Activated CD4-positive, alpha-beta memory T cell treated with anti-CD3 and anti-CD28 coated beads, Interleukin-2, amount 10 ng/mL, durations not matched to agents 7 days and 5 days (primary cell): ENCODE measurements around the gene SBNO1. TPM values are rescaled to one million over a fixed set of nuclear protein-coding genes. Genes with fewer than 3 reads are reported as not detected.
"Not testable (repeated sequence)": the region's sequence is repeated elsewhere in the genome, so short reads cannot be mapped to it uniquely, and the experiment has no call there.

Experiments
- CTCF ChIA-PET: fragments of 350-600 bp; sonication (Branson Sonifier 250); formaldehyde crosslinking; loops from one replicate; lab custom pipeline; 2021; ENCODE audit warnings: antibody characterized with exemption, inconsistent platforms; lab: Charles Lee
- POLR2A ChIA-PET: fragments of 350-600 bp; sonication (Branson Sonifier 250); formaldehyde crosslinking; loops from one replicate; lab custom pipeline; 2021; ENCODE audit warnings: antibody characterized with exemption; lab: Charles Lee
- DNase-seq: peaks from one replicate; pipeline ENCODE4 v3.0.0-alpha.2; 2020
- H3K27ac Mint-ChIP-seq: one replicate; pipeline ENCODE4 v1.8.0; 2021; ENCODE audit warnings: mild to moderate bottlenecking, mixed read lengths
- H3K27me3 Mint-ChIP-seq: one replicate; pipeline ENCODE4 v1.8.0; 2021; ENCODE audit warnings: mixed read lengths
- H3K36me3 Mint-ChIP-seq: one replicate; pipeline ENCODE4 v1.8.0; 2021; ENCODE audit warnings: low read depth, mixed read lengths
- H3K4me1 Mint-ChIP-seq: one replicate; pipeline ENCODE4 v1.8.0; 2021; ENCODE audit warnings: mixed read lengths
- H3K4me3 Mint-ChIP-seq: one replicate; pipeline ENCODE4 v1.8.0; 2021; ENCODE audit warnings: mild to moderate bottlenecking, mixed read lengths
- H3K9me3 Mint-ChIP-seq: one replicate; pipeline ENCODE4 v1.8.0; 2021; ENCODE audit warnings: mixed read lengths
- total RNA-seq, 2 experiments: library from RNA; stranded (reverse); gene quantifications; one replicate each; pipeline ENCODE4 v1.2.3, GENCODE V29; 2021

SBNO1 gene
- total RNA-seq, 2 experiments from 2014 or later: 40.1 to 40.2 TPM

DNA sequence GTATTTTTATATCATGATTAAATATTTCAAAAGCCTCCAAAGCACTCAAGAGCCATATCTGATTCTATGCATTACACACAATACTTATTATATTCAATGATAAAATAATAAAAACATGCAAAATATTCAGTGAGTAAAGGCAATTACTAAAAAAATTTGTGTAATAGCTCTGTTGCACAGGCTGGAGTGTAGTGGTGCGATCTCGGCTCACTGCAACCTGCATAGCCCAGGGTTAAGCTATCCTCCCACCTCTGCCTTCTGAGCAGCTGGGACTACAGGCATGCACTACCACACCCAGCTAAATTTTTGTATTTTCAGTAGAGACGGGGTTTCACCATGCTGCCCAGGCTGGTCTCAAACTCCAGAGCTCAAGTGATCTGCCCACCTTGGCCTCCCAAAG lies 45.4 kb downstream of the SBNO1 start:
- ChIA-PET POLR2A (interaction anchor here (1.3 kb wide), 1 partner anchor 71 kb away, joined by 3 read pairs; no protein-coding TSS in a partner anchor), CTCF (interaction anchor here (1.3 kb wide), 1 partner anchor 262 kb away, joined by 5 read pairs; no protein-coding TSS in a partner anchor)
- no peak overlapping the region for H3K27ac Mint-ChIP-seq
- H3K4me3 Mint-ChIP-seq: no peak overlapping the region
- no peak for DNase-seq
- no peaks in the 10 kb centered on the region for H3K4me1 Mint-ChIP-seq
- no peaks in the 10 kb centered on the region for H3K9me3 Mint-ChIP-seq
- no peaks in the 10 kb centered on the region for H3K27me3 Mint-ChIP-seq
- peaks cover 64% of the 10 kb centered on the region for H3K36me3 Mint-ChIP-seq

DNA sequence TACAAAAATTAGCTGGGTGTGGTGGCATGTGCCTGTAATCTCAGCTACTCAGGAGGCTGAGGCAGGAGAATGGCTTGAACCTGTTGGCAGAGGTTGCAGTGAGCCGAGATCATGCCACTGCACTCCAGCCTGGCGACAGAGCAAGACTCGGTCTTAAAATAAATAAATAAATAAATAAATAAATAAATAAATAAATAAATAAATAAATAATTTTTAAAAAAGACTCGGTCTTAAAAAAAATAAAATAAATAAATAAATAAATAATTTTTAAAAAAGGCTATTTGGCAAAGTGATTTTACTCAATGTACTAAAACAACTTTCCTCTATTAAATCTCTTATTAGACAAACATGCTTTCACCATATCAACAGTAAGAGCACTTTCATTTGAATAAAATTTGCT lies 51.6 kb downstream of the SBNO1 start:
- POLR2A ChIA-PET: interaction anchor here (0.8 kb wide), 1 partner anchor 19 kb away, joined by 3 read pairs; no protein-coding TSS in a partner anchor
- H3K27me3 Mint-ChIP-seq, H3K4me3 Mint-ChIP-seq, H3K4me1 Mint-ChIP-seq, H3K9me3 Mint-ChIP-seq, DNase-seq, H3K27ac Mint-ChIP-seq: not testable (repeated sequence)
- CTCF ChIA-PET: interaction anchor here (1.3 kb wide), 1 partner anchor 269 kb away, joined by 4 read pairs; no protein-coding TSS in a partner anchor
- H3K36me3 Mint-ChIP-seq: peaks cover 63% of the 10 kb centered on the region

DNA sequence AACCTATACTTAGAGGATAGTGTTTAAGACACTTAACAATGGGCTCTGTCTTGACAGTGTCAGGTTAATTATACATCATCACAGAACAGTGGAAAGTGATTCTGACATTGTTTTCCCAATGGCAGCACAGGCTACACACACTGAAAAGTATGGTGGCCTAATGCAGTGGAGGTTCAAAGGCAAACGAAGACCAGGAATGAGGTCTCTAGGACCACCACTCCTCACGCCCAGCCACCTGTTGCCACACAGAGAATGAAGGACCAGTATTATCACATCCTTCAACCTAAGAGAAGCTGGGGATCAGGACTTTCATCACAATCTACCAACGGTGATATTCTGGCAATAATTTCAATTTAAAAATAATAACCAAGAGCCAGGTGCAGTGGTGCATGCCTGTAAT lies 58.4 kb downstream of the SBNO1 start:
- H3K4me3 Mint-ChIP-seq: no peak overlapping the region
- no peak overlapping the region for H3K27ac Mint-ChIP-seq
- ChIA-PET POLR2A (no interaction called here), CTCF (no interaction called here)
- DNase-seq: no peak
- H3K36me3 Mint-ChIP-seq: peaks cover 66% of the 10 kb centered on the region
- no peaks in the 10 kb centered on the region for H3K27me3 Mint-ChIP-seq
- H3K4me1 Mint-ChIP-seq: no peaks in the 10 kb centered on the region
- H3K9me3 Mint-ChIP-seq: no peaks in the 10 kb centered on the region

DNA sequence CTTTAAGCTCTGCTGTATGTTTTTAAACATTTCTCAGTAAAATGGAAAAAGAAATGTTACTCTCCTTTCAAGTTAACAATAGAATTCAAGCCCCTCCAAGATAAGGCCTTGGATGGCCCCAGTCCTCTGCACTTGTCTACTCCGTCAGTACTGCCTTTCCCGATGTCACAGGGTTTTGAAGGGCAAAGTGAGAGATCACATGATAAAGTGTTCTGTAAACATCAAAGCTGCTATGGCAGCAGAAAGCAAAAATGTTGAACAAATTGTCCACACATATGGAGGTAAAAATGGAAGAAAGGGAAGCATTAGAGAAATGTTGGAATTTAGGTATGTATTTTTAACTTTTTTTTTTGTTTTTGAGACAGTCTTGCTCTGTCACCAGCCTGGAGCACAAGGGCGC lies 59.5 kb downstream of the SBNO1 start:
- Mint-ChIP-seq H3K27ac (no peak overlapping the region), H3K4me1 (no peaks in the 10 kb centered on the region), H3K36me3 (peaks cover 62% of the 10 kb centered on the region), H3K4me3 (no peak overlapping the region), H3K9me3 (no peaks in the 10 kb centered on the region), H3K27me3 (no peaks in the 10 kb centered on the region)
- ChIA-PET CTCF (interaction anchor here (1.2 kb wide), 2 partner anchors 33 to 60 kb away, joined by 3 read pairs; no protein-coding TSS in a partner anchor), POLR2A (interaction anchor here (0.8 kb wide), 1 partner anchor 22 kb away, joined by 4 read pairs; no protein-coding TSS in a partner anchor)
- no peak for DNase-seq

DNA sequence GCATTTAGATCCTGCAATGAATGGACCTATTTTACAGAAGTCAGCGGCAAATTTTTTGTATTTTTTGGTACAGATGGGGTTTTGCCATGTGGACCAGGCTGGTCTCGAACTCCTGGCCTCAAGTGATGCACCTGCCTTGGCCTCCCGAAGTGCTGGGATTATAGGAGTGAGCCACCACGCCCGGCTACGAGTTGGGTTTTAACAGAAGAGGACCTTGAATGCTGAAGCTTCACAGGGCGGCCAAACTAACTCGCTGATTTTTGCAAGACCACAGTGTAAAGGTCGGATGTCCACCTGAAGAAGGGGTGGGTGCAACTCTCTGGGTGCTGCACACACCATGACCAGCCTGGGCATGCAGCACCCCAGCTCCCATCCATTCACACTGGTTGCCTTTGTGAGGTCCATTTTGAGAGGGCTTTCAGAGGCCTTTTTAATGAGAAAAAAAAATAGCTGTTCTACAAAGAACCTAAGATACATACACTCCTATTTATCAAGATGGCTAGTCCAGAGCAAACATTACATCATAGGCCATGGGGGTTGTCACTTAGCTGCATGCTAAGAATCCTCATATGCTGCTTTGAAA lies 71.4 kb downstream of the SBNO1 start:
- Mint-ChIP-seq H3K9me3 (no peaks in the 10 kb centered on the region), H3K4me3 (no peak overlapping the region), H3K27ac (no peak overlapping the region), H3K4me1 (no peaks in the 10 kb centered on the region), H3K27me3 (no peaks in the 10 kb centered on the region), H3K36me3 (peaks cover 39% of the 10 kb centered on the region)
- ChIA-PET POLR2A (interaction anchor here (1.0 kb wide), 1 partner anchor 19 kb away, joined by 3 read pairs; no protein-coding TSS in a partner anchor), CTCF (interaction anchor here (0.6 kb wide), 1 partner anchor 287 kb away, joined by 3 read pairs; no protein-coding TSS in a partner anchor)
- DNase-seq: no peak

DNA sequence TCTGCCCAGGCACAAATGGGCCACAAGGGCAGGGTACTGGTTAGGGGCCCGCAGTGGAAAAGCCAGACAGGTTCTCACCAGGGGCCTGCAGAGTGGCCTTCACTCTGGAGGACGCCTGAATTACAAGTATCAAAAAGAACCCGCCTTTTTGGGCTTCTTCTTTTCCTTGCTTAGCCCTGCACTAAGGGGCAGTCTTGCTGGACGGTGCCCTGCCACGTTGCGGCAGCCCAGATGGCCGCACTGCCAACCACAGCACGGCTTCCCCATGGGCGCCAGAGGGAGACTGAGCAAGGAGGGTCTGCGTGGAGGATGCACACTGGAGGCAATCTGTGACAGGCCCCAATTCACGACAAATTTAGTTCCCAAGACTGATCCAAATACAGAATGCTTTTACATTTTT lies 74.7 kb downstream of the SBNO1 start:
- H3K27me3 Mint-ChIP-seq: no peaks in the 10 kb centered on the region
- CTCF ChIA-PET: no interaction called here

DNA sequence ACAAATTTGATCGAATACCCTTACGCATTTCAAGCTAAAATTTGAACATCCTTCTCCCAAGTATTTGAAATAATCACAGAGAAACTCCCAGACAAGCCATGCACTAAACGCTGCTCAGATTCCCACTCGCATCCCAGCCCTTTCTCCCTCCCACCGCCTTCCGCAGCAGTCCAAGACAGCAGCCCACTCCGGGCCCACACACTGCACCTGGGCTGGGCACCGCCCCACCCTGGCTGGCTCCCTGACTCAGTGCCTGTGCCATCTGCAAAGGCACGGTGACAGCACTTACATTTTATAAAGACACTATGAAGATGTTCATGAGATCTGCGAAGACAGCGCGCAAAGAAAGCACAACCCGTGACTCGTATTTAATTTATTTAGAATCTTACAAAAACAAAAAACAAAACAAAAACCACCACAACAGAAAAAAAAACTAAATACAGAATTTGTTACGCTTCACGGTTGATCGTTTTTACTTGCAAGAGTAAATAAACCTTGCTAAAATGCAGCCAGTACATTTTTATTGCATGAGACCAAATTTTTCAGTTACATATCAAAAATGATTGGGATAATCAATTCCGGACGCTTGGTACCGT lies 75.8 kb downstream of the SBNO1 start:
- Mint-ChIP-seq H3K27ac (no peak overlapping the region), H3K4me1 (no peaks in the 10 kb centered on the region), H3K27me3 (no peaks in the 10 kb centered on the region), H3K36me3 (peaks cover 18% of the 10 kb centered on the region), H3K4me3 (no peak overlapping the region), H3K9me3 (no peaks in the 10 kb centered on the region)
- DNase-seq: no peak
- POLR2A ChIA-PET: no interaction called here
- CTCF ChIA-PET: no interaction called here

More for the DNA sequence above, 74.7 kb downstream of the SBNO1 start:
- H3K4me1 Mint-ChIP-seq: no peaks in the 10 kb centered on the region
- no peak overlapping the region for H3K4me3 Mint-ChIP-seq
- H3K9me3 Mint-ChIP-seq: no peaks in the 10 kb centered on the region
- POLR2A ChIA-PET: no interaction called here
- no peak for DNase-seq
- no peak overlapping the region for H3K27ac Mint-ChIP-seq
- H3K36me3 Mint-ChIP-seq: peaks cover 25% of the 10 kb centered on the region

DNA sequence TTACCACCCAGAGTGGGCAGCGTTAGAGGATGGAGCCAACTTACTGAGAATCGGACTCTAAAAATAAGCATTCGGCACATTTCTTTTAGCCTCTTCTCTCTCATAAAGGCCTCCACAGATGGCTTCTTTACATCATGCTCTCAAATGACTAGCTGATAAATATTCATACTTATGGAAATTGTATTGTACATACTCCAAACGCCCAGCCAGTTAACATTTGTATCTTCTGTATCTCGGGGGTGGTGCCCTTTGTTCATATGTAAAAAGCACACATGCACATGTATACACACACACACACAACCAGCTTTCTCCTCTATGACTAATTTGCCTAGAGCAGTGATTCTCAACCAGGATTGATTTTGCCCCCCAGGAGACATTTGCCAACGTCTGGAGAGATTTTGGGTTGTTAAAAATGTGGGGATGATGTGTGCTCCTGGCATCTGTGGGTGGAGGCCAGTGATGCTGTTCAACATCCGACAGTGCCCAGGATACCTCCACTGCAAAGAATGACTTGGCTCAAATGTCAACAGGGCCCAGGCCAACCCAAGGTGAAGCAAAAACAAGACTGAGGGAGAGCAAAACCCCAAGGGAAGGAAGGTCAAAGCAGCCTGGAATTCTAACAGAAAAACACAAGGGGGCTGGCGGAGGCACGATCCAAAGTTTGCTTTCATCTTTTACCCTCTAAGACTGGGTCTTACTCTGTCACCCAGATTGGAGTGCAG lies 77.8 kb downstream of the SBNO1 start:
- CTCF ChIA-PET: interaction anchor here (0.7 kb wide), 1 partner anchor 20 kb away, joined by 7 read pairs; no protein-coding TSS in a partner anchor

DNA sequence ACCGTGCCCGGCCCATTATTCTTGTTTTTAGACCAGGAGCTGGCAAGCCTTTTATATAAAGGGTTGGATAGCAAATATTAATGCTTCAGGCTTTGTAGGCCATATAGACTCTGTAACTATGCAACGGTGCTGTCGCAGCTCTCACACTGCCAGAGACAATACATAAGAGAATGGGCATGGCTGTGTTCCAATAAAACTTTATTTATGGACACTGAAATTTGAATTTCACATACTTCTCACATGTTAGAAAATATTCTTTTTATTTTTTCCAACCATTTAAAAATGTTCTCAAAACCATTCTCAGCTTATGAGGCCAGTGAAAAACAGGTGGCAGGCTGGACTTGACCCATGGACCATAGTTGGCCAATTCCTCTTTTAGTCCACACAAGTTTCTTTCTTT lies 80.0 kb downstream of the SBNO1 start:
- Mint-ChIP-seq H3K36me3 (peaks cover 7% of the 10 kb centered on the region), H3K9me3 (no peaks in the 10 kb centered on the region), H3K27me3 (no peaks in the 10 kb centered on the region), H3K4me3 (no peak overlapping the region), H3K4me1 (no peaks in the 10 kb centered on the region), H3K27ac (no peak overlapping the region)
- CTCF ChIA-PET: no interaction called here
- DNase-seq: no peak
- POLR2A ChIA-PET: no interaction called here

More for the DNA sequence above, 77.8 kb downstream of the SBNO1 start:
- Mint-ChIP-seq H3K4me3 (no peak overlapping the region), H3K4me1 (no peaks in the 10 kb centered on the region), H3K27ac (no peak overlapping the region), H3K36me3 (peaks cover 16% of the 10 kb centered on the region), H3K9me3 (no peaks in the 10 kb centered on the region), H3K27me3 (no peaks in the 10 kb centered on the region)
- DNase-seq: no peak
- POLR2A ChIA-PET: no interaction called here

DNA sequence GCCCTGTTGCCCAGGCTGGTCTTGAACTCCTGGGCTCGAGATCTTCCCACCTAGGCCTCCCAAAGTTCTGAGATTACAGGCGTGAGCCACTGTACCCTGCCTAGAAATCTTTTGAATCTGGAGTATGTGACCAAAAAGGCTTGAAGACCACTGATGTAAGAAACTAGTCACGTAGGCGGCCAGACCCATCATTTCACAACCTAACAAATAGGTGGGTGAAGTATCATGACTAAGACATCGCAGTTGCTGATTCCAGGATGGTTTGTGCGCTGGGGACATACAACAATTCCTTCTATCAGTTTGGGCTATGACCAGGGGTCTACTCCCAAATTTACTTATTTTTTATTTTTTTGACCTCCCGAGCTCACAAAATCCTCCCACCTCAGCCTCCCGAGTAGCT lies 81.2 kb downstream of the SBNO1 start:
- Mint-ChIP-seq H3K27me3 (no peaks in the 10 kb centered on the region), H3K36me3 (no peaks in the 10 kb centered on the region), H3K4me3 (no peak overlapping the region), H3K4me1 (peaks cover under 1% of the 10 kb centered on the region), H3K27ac (no peak overlapping the region), H3K9me3 (no peaks in the 10 kb centered on the region)
- no peak for DNase-seq
- POLR2A ChIA-PET: interaction anchor here (1.1 kb wide), 1 partner anchor 45 kb away, joined by 4 read pairs; no protein-coding TSS in a partner anchor
- CTCF ChIA-PET: interaction anchor here (1.2 kb wide), 1 partner anchor 102 kb away, joined by 4 read pairs; no protein-coding TSS in a partner anchor

DNA sequence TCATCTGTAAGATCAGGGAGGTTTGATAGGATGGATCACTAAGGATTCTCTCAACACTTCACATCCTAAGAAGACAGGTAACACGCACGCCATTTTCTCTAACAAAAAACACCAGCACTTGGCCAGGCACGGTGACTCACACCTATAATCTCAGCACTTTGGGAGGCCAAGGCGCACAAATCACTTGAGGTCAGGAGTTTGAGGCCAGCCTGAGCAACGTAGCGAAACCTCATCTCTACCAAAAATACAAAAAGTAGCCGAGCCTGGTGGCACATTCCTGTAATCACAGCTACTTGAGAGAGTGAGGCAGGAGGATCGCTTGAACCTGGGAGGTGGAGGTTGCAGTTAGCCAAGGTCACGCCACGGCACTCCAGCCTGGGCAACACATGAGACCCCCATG lies 82.5 kb downstream of the SBNO1 start:
- Mint-ChIP-seq H3K4me1 (peaks cover 6% of the 10 kb centered on the region), H3K27me3 (no peaks in the 10 kb centered on the region), H3K9me3 (no peaks in the 10 kb centered on the region), H3K27ac (no peak overlapping the region), H3K36me3 (no peaks in the 10 kb centered on the region), H3K4me3 (no peak overlapping the region)
- ChIA-PET POLR2A (interaction anchor here (1.1 kb wide), 1 partner anchor 44 kb away, joined by 4 read pairs; no protein-coding TSS in a partner anchor), CTCF (no interaction called here)
- DNase-seq: no peak

DNA sequence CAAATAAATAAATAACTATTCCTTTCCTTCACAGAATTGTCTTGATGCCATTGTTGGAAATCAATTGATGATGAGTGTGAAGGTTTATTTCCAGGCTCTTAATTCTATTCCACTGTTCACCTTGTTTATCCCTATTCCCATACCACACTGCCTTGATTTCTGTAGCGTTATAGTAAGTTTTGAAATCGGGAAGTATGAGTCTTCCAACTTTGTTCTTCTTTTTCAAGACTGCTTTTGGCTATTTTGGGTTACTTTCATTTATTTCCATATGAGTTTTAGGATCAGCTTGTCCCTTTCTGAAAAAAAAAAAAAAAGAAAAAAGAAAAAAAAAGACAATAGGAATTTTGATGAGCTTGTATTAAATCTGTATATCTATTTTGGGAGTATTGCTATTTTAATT lies 83.7 kb downstream of the SBNO1 start:
- Mint-ChIP-seq H3K4me1 (peaks cover 6% of the 10 kb centered on the region), H3K4me3 (no peak overlapping the region)
- POLR2A ChIA-PET: no interaction called here

More for the DNA sequence above, 83.7 kb downstream of the SBNO1 start:
- DNase-seq: no peak
- Mint-ChIP-seq H3K36me3 (no peaks in the 10 kb centered on the region), H3K27me3 (no peaks in the 10 kb centered on the region), H3K27ac (no peak overlapping the region), H3K9me3 (no peaks in the 10 kb centered on the region)
- CTCF ChIA-PET: no interaction called here
